ENCODE data around the gene VPS50. TPM values are rescaled to one million over a fixed set of nuclear protein-coding genes. Genes with fewer than 3 reads are reported as not detected.
"Not testable (repeated sequence)": the region's sequence is repeated elsewhere in the genome, so short reads cannot be mapped to it uniquely, and the experiment has no call there.

Gene VPS50
- total RNA-seq, 1 donor, result 34.4 TPM

DNA sequence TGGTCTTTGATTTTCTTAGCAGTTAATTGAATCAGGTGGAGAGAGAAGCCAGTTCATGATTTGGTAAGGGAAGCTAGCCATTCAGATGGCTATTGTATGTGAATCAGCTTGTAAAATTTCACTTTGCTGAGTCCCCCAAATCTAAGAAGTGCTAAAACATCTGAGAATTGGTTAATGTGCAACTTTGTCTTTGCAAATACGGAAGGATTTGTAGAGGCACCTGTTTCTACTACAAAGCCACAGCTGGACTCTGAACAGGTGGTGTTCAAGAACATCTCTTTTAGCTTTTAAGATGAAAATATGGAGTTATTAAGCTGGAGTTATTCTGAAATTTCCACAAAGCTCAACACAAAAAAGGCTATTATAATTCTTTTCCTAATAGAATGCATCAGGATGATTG, 132.6 kb downstream of the VPS50 start:
- H3K27me3 ChIP-seq (ENCODE audit: insufficient read depth, low read length), result peaks cover 3% of the 10 kb centered on the region
- no peak overlapping the region for H2AFZ ChIP-seq (ENCODE audit: low read length)
- H3K79me2 ChIP-seq (ENCODE audit: insufficient read depth, low read length), result no peaks in the 10 kb centered on the region
- no peak overlapping the region for H3K4me3 ChIP-seq (ENCODE audit: insufficient read depth, low read length)
- no peaks in the 10 kb centered on the region for H3K4me1 ChIP-seq (ENCODE audit: insufficient read depth, low read length)
- DNase-seq (ENCODE audit: insufficient read length, low spot score, missing footprints), result no peak
- H3K36me3 ChIP-seq (ENCODE audit: insufficient read depth, low read length), result no peaks in the 10 kb centered on the region
- H3K9me3 ChIP-seq (ENCODE audit: low read depth, low read length), result no peaks in the 10 kb centered on the region
- H3K4me2 ChIP-seq (ENCODE audit: insufficient read depth, low read length), result no peak overlapping the region
- no peaks in the 10 kb centered on the region for H4K20me1 ChIP-seq (ENCODE audit: insufficient read depth, low read length)
- H3K27ac ChIP-seq (ENCODE audit: low read depth, low read length), result no peak overlapping the region
- TF ChIP-seq, protein P1, sequence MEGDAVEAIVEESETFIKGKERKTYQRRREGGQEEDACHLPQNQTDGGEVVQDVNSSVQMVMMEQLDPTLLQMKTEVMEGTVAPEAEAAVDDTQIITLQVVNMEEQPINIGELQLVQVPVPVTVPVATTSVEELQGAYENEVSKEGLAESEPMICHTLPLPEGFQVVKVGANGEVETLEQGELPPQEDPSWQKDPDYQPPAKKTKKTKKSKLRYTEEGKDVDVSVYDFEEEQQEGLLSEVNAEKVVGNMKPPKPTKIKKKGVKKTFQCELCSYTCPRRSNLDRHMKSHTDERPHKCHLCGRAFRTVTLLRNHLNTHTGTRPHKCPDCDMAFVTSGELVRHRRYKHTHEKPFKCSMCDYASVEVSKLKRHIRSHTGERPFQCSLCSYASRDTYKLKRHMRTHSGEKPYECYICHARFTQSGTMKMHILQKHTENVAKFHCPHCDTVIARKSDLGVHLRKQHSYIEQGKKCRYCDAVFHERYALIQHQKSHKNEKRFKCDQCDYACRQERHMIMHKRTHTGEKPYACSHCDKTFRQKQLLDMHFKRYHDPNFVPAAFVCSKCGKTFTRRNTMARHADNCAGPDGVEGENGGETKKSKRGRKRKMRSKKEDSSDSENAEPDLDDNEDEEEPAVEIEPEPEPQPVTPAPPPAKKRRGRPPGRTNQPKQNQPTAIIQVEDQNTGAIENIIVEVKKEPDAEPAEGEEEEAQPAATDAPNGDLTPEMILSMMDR (IDR thresholded peaks at IDR 0.05; ENCODE audit: extremely low read depth, low read depth, low read length), result no peak

DNA sequence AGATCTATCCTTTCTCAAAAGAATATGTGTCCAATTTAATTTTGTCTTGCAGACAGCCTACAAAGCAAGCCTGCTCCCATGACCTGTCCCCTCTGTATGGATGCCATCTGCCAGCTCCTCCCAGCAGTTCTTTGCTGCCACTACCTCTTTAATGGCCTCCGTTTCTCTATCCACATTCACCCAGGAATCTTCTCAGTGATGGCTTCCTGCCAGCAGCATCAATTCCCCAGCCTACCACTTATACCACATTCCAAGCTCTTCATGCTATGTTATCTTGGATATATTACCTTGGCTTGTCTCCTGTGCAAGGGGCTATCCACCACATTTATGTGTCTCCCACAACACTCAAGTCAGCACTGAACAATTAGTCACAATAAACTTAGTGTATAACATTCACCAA, 133.2 kb downstream of the VPS50 start:
- TF ChIP-seq, protein P1 (IDR thresholded peaks at IDR 0.05; ENCODE audit: extremely low read depth, low read depth, low read length), result no peak
- DNase-seq (ENCODE audit: insufficient read length, low spot score, missing footprints), result no peak

DNA sequence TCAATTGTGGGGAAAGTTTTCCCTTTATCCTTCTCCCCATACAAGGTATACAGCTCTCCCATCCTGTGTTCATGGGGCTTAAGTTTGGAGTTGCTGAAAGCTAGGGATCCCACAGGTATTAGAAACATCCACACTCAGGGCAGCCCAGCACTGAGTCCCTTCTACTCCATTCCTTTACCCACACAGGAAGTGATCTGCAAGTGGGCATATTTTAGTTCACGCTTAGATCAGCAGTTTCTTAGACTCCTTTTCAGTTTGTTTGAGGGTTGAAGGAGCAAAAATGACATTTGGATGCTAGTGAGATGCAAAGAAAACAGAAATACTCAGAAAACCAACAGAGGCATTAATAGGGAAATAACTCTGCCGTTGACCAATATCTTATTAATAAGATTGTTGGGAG, 134.7 kb downstream of the VPS50 start:
- TF ChIP-seq, protein P1 (IDR thresholded peaks at IDR 0.05; ENCODE audit: extremely low read depth, low read depth, low read length), result no peak
- no peaks in the 10 kb centered on the region for H3K79me2 ChIP-seq (ENCODE audit: insufficient read depth, low read length)
- no peak overlapping the region for H2AFZ ChIP-seq (ENCODE audit: low read length)
- no peaks in the 10 kb centered on the region for H3K4me1 ChIP-seq (ENCODE audit: insufficient read depth, low read length)
- H3K36me3 ChIP-seq (ENCODE audit: insufficient read depth, low read length), result no peaks in the 10 kb centered on the region
- H4K20me1 ChIP-seq (ENCODE audit: insufficient read depth, low read length), result no peaks in the 10 kb centered on the region
- H3K4me2 ChIP-seq (ENCODE audit: insufficient read depth, low read length), result no peak overlapping the region
- no peaks in the 10 kb centered on the region for H3K9me3 ChIP-seq (ENCODE audit: low read depth, low read length)
- no peak for DNase-seq (ENCODE audit: insufficient read length, low spot score, missing footprints)
- H3K4me3 ChIP-seq (ENCODE audit: insufficient read depth, low read length), result no peak overlapping the region
- H3K27ac ChIP-seq (ENCODE audit: low read depth, low read length), result no peak overlapping the region
- H3K27me3 ChIP-seq (ENCODE audit: insufficient read depth, low read length), result peaks cover 3% of the 10 kb centered on the region

More for the DNA sequence above, 133.2 kb downstream of the VPS50 start:
- Histone ChIP-seq H3K4me2 (ENCODE audit: insufficient read depth, low read length) (no peak overlapping the region), H3K4me3 (ENCODE audit: insufficient read depth, low read length) (no peak overlapping the region), H3K27ac (ENCODE audit: low read depth, low read length) (no peak overlapping the region), H3K4me1 (ENCODE audit: insufficient read depth, low read length) (no peaks in the 10 kb centered on the region), H4K20me1 (ENCODE audit: insufficient read depth, low read length) (no peaks in the 10 kb centered on the region), H3K27me3 (ENCODE audit: insufficient read depth, low read length) (peaks cover 3% of the 10 kb centered on the region), H3K79me2 (ENCODE audit: insufficient read depth, low read length) (no peaks in the 10 kb centered on the region), H3K9me3 (ENCODE audit: low read depth, low read length) (no peaks in the 10 kb centered on the region), H2AFZ (ENCODE audit: low read length) (no peak overlapping the region), H3K36me3 (ENCODE audit: insufficient read depth, low read length) (no peaks in the 10 kb centered on the region)

DNA sequence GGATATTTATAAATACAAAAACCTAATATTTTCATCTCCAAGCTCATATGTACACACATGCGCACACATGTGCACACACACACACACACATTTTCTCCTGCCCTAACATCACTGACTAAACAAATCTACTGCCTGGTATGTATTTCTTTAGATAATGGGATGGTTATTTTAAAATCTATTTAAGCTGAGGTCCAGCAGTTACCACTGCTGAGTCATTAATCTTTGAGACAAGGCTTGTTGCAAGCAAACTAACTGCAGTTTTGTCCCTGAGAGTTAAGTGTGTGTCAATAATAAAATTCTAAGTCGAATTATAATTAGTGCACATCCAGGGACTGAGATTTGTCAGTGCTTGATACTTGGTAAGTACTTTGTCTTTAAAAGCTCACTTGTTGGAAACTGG, 135.1 kb downstream of the VPS50 start:
- TF ChIP-seq, protein P1 (IDR thresholded peaks at IDR 0.05; ENCODE audit: extremely low read depth, low read depth, low read length), result no peak
- H4K20me1 ChIP-seq (ENCODE audit: insufficient read depth, low read length), result no peaks in the 10 kb centered on the region
- no peaks in the 10 kb centered on the region for H3K79me2 ChIP-seq (ENCODE audit: insufficient read depth, low read length)
- H3K4me1 ChIP-seq (ENCODE audit: insufficient read depth, low read length), result no peaks in the 10 kb centered on the region
- DNase-seq (ENCODE audit: insufficient read length, low spot score, missing footprints), result no peak
- H3K9me3 ChIP-seq (ENCODE audit: low read depth, low read length), result no peaks in the 10 kb centered on the region
- no peak overlapping the region for H3K4me3 ChIP-seq (ENCODE audit: insufficient read depth, low read length)
- no peak overlapping the region for H3K4me2 ChIP-seq (ENCODE audit: insufficient read depth, low read length)
- H3K27me3 ChIP-seq (ENCODE audit: insufficient read depth, low read length), result peaks cover 3% of the 10 kb centered on the region
- no peak overlapping the region for H3K27ac ChIP-seq (ENCODE audit: low read depth, low read length)
- H2AFZ ChIP-seq (ENCODE audit: low read length), result no peak overlapping the region
- H3K36me3 ChIP-seq (ENCODE audit: insufficient read depth, low read length), result no peaks in the 10 kb centered on the region

DNA sequence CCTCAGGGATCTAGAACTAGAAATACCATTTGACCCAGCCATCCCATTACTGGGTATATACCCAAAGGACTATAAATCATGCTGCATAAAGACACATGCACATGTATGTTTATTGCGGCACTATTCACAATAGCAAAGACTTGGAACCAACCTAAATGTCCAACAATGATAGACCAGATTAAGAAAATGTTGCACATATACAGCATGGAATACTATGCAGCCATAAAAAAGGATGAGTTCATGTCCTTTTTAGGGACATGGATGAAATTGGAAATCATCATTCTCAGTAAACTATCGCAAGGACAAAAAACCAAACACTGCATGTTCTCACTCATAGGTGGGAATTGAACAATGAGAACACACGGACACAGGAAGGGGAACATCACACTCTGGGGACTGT, 138.8 kb downstream of the VPS50 start:
- not testable (repeated sequence) for H2AFZ ChIP-seq (ENCODE audit: low read length); H3K4me3 ChIP-seq (ENCODE audit: insufficient read depth, low read length); H3K36me3 ChIP-seq (ENCODE audit: insufficient read depth, low read length); H3K27me3 ChIP-seq (ENCODE audit: insufficient read depth, low read length); H3K79me2 ChIP-seq (ENCODE audit: insufficient read depth, low read length); H3K4me2 ChIP-seq (ENCODE audit: insufficient read depth, low read length); H3K4me1 ChIP-seq (ENCODE audit: insufficient read depth, low read length); H3K27ac ChIP-seq (ENCODE audit: low read depth, low read length); H3K9me3 ChIP-seq (ENCODE audit: low read depth, low read length); H4K20me1 ChIP-seq (ENCODE audit: insufficient read depth, low read length); DNase-seq (ENCODE audit: insufficient read length, low spot score, missing footprints)
